Psoas muscle (tissue), 8 donors: ENCODE data around the gene KATNIP. TPM values are rescaled to one million over a fixed set of nuclear protein-coding genes. Genes with fewer than 3 reads are reported as not detected.

Experiments used
- ATAC-seq, 4 donors: fragments of 200-7000 bp; cut with Tn5 transposase; one replicate each; pipeline ENCODE4 v1.9.1; 2020; ENCODE audit warnings: moderate library complexity in 3 of 4, mild to moderate bottlenecking in 2 of 4
- DNase-seq, 2 donors: peaks; one replicate each; pipeline ENCODE4 v3.0.0-alpha.2; 2020
- H3K27ac ChIP-seq: fragments of 200-600 bp; one replicate; pipeline ENCODE4 v1.8.0; 2022
- H3K27me3 ChIP-seq, 3 donors: fragments of 200-600 bp in 1 of 3; one replicate each; pipeline versions ENCODE4 v1.6.1 to v1.8.0; 2013 to 2022; ENCODE audit warnings: low read length in 2 of 3, mild to moderate bottlenecking in 2 of 3, moderate library complexity in 1 of 3; ENCODE audit not compliant: insufficient read depth in 3 of 3
- H3K36me3 ChIP-seq, 2 donors: fragments of 200-600 bp in 1 of 2; one replicate each; pipeline versions ENCODE4 v1.6.1 to v1.8.0; 2013 to 2022; ENCODE audit warnings: low read depth in 1 of 2, mild to moderate bottlenecking in 1 of 2, moderate library complexity in 1 of 2; ENCODE audit not compliant: insufficient read depth in 1 of 2
- H3K4me1 ChIP-seq: fragments of 200-600 bp; one replicate; pipeline ENCODE4 v1.8.0; 2022
- H3K4me3 ChIP-seq: fragments of 200-600 bp; one replicate; pipeline ENCODE4 v1.8.0; 2022; ENCODE audit warnings: mild to moderate bottlenecking
- H3K9me3 ChIP-seq: fragments of 200-600 bp; one replicate; pipeline ENCODE4 v1.8.0; 2022
- WGBS, 3 donors: extraction: QIAGEN DNeasy Blood & Tissue Kit; methylation state at CpG; one replicate each; pipeline versions ENCODE4 v1.1.6 to v1.1.7; 2013; 5-methylcytosine and 5-hydroxymethylcytosine counted together
- intact Hi-C, 2 donors: fragments of 100-400 bp; cut with DNase I; formaldehyde crosslinking; loops; one replicate each; pipeline versions ENCODE4 v1.11.0 to v1.14.2; 2022
- polyA plus RNA-seq, 3 donors: library from polyadenylated mRNA; stranded (reverse); fragments of 200-250 nt; gene quantifications; one replicate each; pipeline ENCODE4 v1.2.3, GENCODE V29; 2013
- total RNA-seq, 4 donors: library from RNA; stranded (reverse); fragmentation: NEBNext Ultra II Directional in 2 of 4; extraction: Animal tissue kit (Norgen Biotek cat#: 25700) in 2 of 4; gene quantifications; one replicate each; pipeline versions ENCODE4 v1.2.1 to v1.2.4, GENCODE V29; 2021 to 2023
- TF ChIP-seq, protein P1 (sequence below): fragments of 200-600 bp; IDR thresholded peaks from one replicate; pipeline ENCODE4 v1.8.0; 2022; ENCODE audit warnings: antibody characterized with exemption
- donor health status: healthy with polysubstance abuse.
- donor health status: DM: no; HTN: no; CAD: no; lungs with moderate emphysema.
- donor health status: Bipolar disorder and iron deficiency.
- donor health status: healthy.
- donor health status: DM: yes; HTN: yes; CAD: no.
- donor health status: DM: no; HTN: no; CAD: no.
- donor health status: DM: no; HTN: no; CAD: no.
- donor health status: DM: yes; HTN: yes; CAD: no.

Gene KATNIP
- total and polyA plus RNA-seq, 7 donors, result 4.5 to 9.6 (median 6.1) TPM

- Histone ChIP-seq H3K27ac (peak overlapping the region; percentile 84), H3K9me3 (no peaks in the 10 kb centered on the region), H3K27me3 (no peaks in the 10 kb centered on the region), H3K4me3 (no peak overlapping the region), H3K4me1 (peaks cover 36% of the 10 kb centered on the region), H3K36me3 (peaks cover 5 to 85% of the 10 kb centered on the region in 2 donors)
- 67 to 88% (median 70%) methylated on average over 6 of the region's 6 CpGs for WGBS, 3 donors
- TF ChIP-seq, protein P1, sequence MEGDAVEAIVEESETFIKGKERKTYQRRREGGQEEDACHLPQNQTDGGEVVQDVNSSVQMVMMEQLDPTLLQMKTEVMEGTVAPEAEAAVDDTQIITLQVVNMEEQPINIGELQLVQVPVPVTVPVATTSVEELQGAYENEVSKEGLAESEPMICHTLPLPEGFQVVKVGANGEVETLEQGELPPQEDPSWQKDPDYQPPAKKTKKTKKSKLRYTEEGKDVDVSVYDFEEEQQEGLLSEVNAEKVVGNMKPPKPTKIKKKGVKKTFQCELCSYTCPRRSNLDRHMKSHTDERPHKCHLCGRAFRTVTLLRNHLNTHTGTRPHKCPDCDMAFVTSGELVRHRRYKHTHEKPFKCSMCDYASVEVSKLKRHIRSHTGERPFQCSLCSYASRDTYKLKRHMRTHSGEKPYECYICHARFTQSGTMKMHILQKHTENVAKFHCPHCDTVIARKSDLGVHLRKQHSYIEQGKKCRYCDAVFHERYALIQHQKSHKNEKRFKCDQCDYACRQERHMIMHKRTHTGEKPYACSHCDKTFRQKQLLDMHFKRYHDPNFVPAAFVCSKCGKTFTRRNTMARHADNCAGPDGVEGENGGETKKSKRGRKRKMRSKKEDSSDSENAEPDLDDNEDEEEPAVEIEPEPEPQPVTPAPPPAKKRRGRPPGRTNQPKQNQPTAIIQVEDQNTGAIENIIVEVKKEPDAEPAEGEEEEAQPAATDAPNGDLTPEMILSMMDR, result no peak
- ATAC-seq, result peak in 2 of 4 donors; percentile 7 to 19
- intact Hi-C loops, result loop anchor here in 1 of 2 donors (5.0 kb wide), 1 partner anchor 48 kb away; no protein-coding TSS in a partner anchor
- DNase-seq, result no peak
Observed at GRCh38 chr16:27529962-27530361, 20.0 kb upstream of the KATNIP start.

- Histone ChIP-seq H3K27ac (peak overlapping the region; percentile 84), H3K9me3 (no peaks in the 10 kb centered on the region), H3K4me3 (no peak overlapping the region), H3K27me3 (no peaks in the 10 kb centered on the region), H3K36me3 (peaks cover 3 to 89% of the 10 kb centered on the region in 2 donors), H3K4me1 (peaks cover 36% of the 10 kb centered on the region)
- intact Hi-C loops, result loop anchor here in 1 of 2 donors (5.0 kb wide), 1 partner anchor 49 kb away; no protein-coding TSS in a partner anchor
- DNase-seq (no peak), ATAC-seq (peak; percentile 9 to 50 (median 36))
- TF ChIP-seq, protein P1, result no peak
- WGBS, 3 donors, result 46 to 71% (median 48%) methylated on average over 2 of the region's 2 CpGs
Observed at GRCh38 chr16:27531186-27531585, 18.8 kb upstream of the KATNIP start.

GRCh38 chr16:27531826-27532800 is 17.8 kb upstream of the KATNIP start:
- Histone ChIP-seq H3K27ac (peak overlapping the region; percentile 84), H3K27me3 (no peaks in the 10 kb centered on the region), H3K4me1 (peaks cover 36% of the 10 kb centered on the region), H3K36me3 (peaks cover 2 to 89% of the 10 kb centered on the region in 2 donors), H3K9me3 (no peaks in the 10 kb centered on the region), H3K4me3 (no peak overlapping the region)
- 47 to 74% (median 57%) methylated on average over 19 of the region's 19 CpGs for WGBS, 3 donors
- DNase-seq (peak in 1 of 2 donors; percentile 26), ATAC-seq (peak; percentile 54 to 58 (median 58))
- TF ChIP-seq, protein P1, result no peak
- intact Hi-C loops, result loop anchor here in 1 of 2 donors (5.0 kb wide), 1 partner anchor 50 kb away; no protein-coding TSS in a partner anchor

GRCh38 chr16:27534256-27534655 is 15.7 kb upstream of the KATNIP start:
- DNase-seq, result peak in 1 of 2 donors; percentile 3
- TF ChIP-seq, protein P1, result no peak
- Histone ChIP-seq H3K4me1 (peaks cover 28% of the 10 kb centered on the region), H3K9me3 (no peaks in the 10 kb centered on the region), H3K27ac (no peak overlapping the region), H3K36me3 (peaks cover 5 to 90% of the 10 kb centered on the region in 2 donors), H3K27me3 (no peaks in the 10 kb centered on the region), H3K4me3 (no peak overlapping the region)
- intact Hi-C loops, result loop anchor here in 1 of 2 donors (5.0 kb wide), 1 partner anchor 52 kb away; no protein-coding TSS in a partner anchor
- WGBS, 3 donors, result 86 to 92% (median 87%) methylated on average over 4 of the region's 4 CpGs
- ATAC-seq, result no peak
